Hypothalamus (tissue), 51 donors: ENCODE results near the gene H6PD.
"Not testable (repeated sequence)": the region's sequence is repeated elsewhere in the genome, so short reads cannot be mapped to it uniquely, and the experiment has no call there.

Experiments used
- DNase-seq, 51 donors: peaks; one replicate each; lab custom pipeline; 2025; lab: John Stamatoyannopoulos, UW

The H6PD gene

GRCh38 chr1:9293533-9294404 lies 59.2 kb downstream of the H6PD start:
- peak in 10 of 51 donors; percentile 14 to 53 (median 40) for DNase-seq

DNA sequence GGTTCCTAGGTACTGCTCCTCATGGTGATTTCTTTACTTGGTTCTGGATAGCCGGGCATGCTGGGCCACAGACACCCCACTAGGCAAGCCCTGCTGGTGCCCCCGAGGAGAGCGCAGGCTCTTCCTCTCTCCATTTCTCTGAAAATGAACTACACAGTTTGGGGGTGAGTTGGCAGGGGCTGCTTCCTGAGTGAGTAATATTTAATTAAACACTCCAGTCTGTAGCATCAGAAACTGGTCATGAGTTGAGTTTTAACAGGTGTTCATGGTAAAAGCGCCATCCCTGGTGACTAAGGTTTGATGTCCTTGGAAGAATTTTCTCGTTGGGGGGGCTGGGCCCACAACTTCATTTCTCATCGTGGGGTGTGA lies 59.8 kb downstream of the H6PD start:
- DNase-seq: peak in 3 of 51 donors; percentile 28 to 40 (median 33)

DNA sequence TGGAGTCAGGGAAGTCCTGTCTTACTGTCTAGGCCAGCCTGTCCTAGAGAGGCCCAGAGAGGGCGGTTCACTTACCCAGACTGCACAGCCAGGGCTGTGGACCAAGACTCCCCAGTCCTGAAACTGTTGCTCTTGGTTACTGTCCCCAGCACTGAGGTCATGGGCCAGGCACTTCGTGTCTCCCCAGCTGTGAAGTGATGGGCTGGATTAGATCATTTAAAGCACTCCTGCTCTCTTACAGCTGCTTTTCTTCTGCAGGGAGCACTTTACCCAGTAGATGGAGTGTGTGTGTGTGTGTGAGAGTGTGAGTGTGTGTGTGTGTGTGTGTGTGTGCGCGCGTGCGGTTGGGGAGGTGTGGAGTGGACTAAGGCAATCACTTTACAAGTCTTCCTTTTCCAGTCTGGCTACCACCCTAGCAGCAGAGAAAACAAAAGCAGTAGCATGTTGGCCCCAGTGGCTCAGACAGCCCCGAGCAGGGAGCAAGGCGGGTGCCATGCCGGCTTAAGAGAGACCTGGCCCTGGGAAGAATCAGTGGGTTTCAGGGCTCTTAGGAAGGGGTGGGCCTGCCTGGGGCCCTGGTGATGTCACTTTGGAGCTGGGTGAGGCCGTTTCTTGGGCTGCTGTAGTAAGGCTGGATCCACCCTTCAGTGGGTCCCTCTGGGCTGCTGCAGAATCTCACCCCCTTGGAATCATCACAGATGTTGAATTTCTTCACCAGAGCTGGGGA lies 60.5 kb downstream of the H6PD start:
- DNase-seq: peak in 14 of 51 donors; percentile 12 to 38 (median 28)

DNA sequence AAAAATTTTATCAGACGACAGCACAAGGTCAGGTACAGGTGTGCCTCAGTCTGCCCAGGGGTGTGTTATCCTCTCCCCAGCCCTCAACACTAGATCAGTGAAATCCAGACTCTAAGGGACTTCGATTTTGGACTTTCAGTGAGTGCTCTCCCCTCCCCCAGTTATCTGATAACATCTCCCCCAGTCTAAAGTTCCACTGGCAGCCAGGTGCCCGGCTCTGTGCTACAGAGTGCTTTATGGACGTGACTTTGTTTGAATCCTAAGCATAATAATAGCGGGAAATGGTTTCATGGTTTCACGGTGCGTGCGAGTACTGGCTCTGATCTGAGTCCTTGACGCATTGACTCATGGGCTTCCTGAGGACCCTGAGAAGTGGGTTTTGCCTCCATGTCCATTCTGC lies 61.3 kb downstream of the H6PD start:
- no peak for DNase-seq

DNA sequence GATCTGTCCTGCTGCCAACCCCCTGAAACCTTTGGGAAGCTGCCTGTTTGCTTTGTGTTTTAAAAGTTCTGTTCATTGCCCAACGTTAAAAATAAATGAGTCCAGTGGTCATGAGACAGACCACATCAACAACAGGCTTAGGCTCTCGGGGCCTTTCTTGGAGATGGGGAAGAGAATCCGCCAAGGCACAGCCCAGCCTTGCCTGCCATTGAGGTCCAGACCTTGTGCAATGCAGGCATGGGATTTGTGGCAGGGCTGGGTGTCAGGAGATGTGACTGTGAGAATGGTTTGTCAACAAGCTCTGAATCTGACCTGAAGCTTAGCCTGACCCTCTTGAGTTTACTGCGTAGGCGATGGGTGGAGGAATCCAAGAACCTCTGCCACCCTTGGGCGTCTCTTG lies 62.3 kb downstream of the H6PD start:
- no peak for DNase-seq

DNA sequence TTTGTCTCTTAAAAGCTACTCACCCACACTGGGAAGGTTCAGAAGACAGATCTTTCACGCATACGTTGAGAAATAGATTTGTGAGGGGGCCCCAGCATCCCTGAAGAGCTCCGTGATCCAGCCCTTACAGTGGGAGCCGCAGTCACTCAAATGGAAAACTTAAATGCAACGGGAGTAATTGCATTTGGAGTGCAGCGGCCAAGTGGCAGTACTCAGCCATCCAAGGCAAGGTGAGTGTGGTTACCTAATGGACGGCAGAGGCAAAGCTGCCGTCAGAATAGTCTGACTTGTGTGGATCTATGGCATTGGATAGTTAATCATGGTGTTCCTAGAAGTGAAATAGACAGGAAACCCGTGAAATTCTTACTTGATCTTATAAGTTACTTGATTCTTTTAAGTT lies 63.3 kb downstream of the H6PD start:
- DNase-seq: no peak

- no peak for DNase-seq
Observed at GRCh38 chr1:9298282-9298681, 63.7 kb downstream of the H6PD start.

DNA sequence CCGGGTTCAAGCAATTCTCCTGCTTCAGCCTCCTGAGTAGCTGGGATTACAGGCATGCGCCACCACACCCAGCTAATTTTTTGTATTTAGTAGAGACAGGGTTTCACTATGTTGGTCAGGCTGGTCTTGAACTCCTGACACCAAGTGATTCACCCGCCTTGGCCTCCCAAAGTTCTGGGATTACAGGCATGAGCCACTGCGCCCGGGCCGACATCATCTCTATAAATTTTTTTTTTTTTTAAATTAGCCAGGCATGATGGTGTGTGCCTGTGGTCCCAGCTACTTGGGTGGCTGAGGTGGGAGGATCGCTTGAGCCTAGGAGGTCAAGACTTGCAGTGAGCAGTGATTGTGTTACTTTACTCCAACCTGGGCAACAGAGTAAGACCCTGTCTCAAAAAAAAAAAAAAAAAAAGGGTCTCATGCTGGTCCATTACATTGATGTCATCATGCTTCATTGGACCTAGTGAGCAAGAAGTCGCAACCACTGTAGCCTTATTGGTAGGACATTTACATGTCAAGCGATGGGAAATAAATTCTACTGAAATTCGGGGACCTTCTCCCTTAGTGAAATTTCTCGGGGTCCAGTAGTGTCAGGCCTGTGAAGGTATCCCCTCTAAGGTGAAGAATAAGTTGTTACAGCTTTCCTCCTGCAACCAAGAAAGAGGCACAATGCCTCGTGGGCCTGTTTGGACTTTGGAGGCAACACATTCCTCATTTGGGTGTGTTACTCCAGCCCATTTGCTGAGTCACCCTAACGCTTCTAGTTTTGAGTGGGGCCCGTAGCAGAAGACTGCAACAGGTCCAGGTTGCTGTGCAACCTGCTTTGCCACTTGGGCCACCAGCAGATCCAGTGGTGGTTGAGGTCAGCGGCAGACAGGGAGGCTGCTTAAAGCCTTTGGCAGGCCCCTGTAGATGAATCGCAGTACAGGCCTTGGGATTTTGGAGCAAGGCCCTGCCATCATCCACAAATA lies 65.3 kb downstream of the H6PD start:
- not testable (repeated sequence) for DNase-seq

DNA sequence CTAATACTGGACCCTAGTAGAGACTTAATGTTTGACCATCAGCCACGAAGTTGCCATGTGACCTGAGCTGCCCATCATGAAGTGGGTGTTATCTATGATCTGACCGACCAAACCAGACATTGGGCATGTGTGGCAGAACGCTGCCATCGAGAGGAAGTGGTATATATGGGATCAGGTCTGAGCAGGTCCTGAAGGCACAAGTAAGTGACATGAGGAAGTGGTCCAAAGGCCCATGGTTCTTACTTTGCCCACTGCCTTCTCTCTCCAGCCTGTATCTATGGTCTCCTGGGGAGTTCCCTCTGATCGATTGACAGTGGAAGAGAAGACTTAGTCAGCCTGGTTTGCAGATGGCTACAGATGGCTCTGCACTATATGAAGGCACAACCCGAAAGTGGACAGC lies 66.0 kb downstream of the H6PD start:
- no peak for DNase-seq

DNA sequence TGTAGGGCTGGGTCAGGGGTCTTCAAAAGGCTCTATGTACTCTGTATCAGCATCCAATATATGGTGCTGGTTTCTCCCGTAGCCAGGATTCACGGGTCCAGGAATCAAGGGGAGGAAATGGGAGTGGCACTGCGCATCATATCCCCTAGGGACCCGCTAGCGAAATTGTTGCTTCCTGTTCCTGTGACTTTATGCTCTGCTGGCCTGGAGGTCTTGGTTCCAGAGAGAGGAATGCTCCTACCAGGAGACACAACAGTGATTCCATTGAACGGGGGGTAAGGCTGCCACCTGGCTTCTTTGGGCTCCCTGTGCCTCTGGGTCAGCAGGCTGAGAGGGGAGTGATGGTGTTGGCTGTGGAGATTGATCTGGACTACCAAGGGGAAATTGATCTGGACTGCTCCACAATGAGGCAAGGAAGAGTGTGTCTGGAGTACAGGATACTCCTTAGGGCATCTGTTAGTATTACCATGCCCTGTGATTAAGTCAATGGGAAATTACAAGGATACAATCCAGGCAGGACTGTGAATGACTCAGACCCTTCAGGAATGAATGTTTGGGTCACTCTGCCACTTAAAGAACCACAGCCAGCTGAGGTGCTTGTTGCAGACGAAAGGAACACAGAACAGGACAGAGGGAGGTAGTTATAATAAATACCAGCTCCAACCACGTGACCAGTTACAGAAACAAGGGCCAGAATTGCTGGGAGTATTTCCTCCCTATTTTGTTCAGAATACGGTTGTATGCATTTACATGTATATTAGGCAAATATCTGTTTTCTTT lies 68.4 kb downstream of the H6PD start:
- DNase-seq: no peak

DNA sequence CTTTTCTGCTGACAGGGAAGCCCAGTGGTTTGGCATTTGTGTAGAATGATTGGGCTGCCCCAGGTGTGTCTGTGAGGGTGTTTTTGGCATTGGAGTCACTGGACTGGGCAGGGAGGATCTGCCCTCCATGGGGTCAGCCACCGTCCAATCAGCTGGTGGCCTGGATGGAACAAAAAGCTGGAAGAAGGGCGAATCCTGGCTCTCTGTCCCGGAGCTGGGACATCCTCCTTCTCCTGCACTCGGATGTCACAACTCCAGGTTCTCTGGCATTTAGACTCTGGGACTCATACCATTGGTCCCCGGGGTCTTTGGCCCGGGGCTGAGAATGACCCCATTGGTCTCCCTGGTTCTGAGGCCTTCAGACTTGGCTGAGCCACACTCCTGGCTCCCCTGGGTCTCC lies 69.3 kb downstream of the H6PD start:
- DNase-seq: no peak

DNA sequence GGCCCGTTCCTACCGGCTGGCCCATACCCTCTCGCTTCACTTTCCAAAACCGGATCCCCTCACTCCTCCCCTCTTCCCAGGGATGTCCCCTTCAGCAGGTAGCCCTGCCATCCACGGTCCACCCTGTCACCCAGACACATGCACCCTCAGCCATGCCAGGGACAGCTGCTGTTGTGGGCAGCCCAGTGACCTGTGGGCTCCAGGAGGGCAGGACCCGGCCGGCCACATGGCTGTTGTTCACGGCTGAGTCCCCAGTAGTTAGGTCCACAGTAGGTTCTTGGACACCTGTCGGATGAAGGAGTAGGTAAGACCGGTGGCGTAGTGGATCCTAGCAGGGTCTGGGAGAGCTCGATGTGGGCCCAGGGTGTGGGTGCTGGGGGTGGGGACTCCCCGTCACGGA lies 70.6 kb downstream of the H6PD start:
- DNase-seq: no peak

DNA sequence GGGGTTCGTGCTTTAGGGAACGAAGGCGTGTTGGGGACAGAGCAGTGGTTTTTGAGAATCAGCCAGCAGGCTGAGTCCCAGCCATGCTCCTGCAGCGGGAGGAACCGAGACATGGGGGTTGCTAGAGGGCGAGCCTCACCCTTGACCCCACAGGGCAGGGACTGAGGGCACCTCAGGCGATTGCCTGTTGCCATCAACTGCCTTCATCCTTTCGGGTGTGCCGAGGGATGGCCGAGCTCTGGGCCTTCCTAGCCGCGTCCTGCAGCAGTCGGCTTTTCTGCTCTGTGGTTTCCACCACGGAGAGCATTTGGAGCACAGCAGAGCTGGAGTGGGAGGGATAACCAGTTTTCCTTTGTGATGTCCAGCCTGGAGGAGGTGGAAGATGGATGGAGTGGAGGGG lies 71.4 kb downstream of the H6PD start:
- no peak for DNase-seq

DNA sequence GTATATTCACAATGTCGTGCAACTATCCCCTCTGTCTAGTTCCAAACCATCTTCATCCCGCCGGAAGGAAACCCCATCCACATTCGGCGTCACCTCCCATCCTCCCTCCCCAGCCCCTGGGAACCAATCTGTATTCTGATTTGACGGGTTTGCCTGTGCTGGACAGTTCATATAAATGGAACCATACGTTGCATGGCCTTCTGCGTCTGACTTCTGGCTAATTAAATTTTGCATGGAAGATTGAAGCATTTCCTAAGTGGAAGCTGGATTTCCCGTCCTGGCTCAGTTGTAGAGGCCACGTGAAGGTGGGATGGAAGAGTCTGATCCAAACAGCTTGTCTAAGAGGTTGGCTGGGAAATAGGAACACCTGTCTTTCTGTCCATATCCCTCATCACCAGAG lies 72.7 kb downstream of the H6PD start:
- no peak for DNase-seq

DNA sequence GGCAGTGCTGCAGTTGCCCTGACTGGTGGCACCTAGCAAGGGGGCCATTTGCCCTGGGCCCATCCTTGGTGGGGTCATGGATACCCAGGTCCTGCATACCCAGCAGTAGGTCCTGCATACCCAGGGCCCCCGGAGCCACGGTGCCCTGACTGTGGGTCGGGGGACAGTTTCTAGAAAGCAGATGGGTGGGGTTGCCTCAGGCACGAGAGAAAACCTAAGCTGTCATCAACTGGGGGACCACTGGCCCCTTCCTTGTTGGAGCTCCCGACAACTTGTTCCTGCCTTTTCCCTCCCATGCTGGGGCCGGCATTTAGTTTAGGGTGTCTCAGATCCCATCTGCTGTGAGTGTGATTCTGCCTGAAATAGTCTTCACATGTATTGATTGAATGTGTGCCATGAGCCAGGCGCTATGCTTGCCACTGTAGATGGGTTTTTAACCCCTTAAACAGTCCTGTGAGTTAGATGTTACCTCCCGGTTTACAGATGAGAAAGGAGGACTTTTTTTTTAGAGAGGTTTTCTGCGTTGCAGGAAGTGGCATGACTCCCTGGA lies 73.7 kb downstream of the H6PD start:
- no peak for DNase-seq

GRCh38 chr1:9309080-9309479 lies 74.5 kb downstream of the H6PD start:
- DNase-seq: no peak

DNA sequence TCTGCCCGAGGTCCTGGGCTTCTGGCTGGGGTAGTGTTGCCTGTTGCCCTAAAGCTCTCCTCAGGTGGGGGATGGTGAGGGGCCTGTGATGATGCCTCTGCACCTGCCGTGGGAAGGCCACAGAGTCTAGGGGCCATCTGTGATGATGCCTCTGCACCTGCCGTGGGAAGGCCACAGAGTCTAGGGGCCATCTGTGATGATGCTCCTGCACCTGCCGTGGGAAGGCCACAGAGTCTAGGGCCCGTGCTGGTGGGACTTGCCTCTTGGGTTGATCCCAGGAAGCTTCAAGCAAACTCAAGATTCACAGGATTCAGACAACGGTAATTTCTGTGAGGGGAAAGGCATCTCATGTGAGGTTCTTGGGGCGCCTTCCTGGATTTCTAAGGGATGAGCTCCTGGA lies 75.4 kb downstream of the H6PD start:
- DNase-seq: no peak

DNA sequence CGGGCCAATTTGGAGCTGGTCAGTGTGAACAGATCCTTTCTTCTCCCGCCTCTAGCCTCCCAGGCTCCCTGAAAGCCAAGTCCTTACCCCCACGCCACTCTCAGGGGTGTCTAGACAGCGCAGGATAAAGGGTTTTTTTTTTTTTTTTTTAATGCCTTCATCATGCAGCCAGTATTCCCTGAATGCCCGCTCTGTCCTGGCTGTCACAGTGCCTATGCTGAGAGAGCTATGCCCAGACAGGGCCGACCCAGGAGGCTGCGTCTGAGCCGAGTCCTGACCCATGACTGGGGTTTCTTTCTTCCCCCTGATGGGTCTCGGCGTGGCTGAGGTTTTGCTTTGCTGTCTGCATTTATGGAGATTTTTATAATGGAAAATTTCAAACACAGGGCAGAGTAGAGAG lies 76.5 kb downstream of the H6PD start:
- DNase-seq: peak in 30 of 51 donors; percentile 11 to 68 (median 30)

DNA sequence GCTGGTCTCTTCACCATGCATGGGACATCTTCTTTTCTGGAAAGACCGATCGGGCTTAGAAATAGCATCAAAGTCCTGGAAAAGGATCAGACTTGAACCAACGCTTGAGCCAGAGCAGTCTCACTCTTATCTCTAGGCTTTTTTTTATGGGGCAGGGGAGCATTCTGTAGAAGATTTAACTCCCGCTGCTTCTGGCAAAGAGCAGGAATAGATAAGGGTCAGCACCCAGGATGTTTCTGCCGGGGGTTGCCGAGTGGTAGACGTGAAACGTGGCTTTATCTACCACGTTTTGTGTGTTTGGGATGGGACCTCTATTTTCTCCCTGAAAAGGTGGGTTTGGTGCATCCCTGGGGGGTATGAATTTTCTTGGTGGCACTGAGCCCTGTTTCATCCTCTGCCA lies 76.9 kb downstream of the H6PD start:
- no peak for DNase-seq

DNA sequence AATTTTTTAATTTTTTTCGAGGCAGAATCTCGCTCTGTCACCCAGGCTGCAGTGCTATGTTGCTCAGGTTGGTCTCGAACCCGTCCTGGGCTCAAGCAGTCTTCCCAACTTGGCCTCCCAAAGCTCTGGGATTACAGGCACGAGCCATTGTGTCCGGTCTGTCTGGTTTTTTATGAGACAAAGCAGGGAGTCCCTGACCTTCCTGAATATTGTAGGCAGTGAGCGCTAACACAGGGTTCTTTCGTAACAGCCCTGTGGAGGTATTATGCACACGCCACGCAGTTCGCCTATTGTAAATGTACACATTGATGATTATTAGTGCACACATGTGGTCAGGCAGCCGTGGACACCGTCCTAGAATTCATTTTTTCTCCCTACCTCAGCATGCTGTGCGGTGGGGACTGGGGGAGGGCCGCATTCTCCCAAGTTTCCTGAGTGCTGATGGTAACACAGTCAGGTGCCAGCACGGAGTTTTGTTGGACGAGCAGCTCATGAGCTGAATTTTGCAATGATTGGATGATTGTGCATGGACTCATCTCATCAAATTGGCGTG lies 77.7 kb downstream of the H6PD start:
- no peak for DNase-seq
